H9 (cell line): ENCODE data around the gene RXYLT1. TPM values are rescaled to one million over a fixed set of nuclear protein-coding genes. Genes with fewer than 3 reads are reported as not detected.

ENCODE experiments used
- DNase-seq: peaks from one replicate; pipeline ENCODE4 v3.0.0-alpha.2; 2017
- H2AFZ ChIP-seq: one replicate; pipeline ENCODE4 v1.6.1; 2013; ENCODE audit warnings: mild to moderate bottlenecking, low read length, control low read depth, moderate library complexity
- H2AK5ac ChIP-seq: 2 replicates; pipeline ENCODE4 v1.6.1; 2013; ENCODE audit warnings: low read length, control low read depth, mixed read lengths; ENCODE audit not compliant: insufficient read length
- H2BK120ac ChIP-seq: one replicate; pipeline ENCODE4 v1.6.1; 2013; ENCODE audit warnings: low read depth, mild to moderate bottlenecking, low read length, control low read depth, inconsistent platforms; ENCODE audit not compliant: poor library complexity, severe bottlenecking
- H2BK12ac ChIP-seq: 2 replicates; pipeline ENCODE4 v1.6.1; 2013; ENCODE audit warnings: low read length, control low read depth, mixed read lengths, low read depth; ENCODE audit not compliant: insufficient read length
- H2BK15ac ChIP-seq: 2 replicates; pipeline ENCODE4 v1.6.1; 2013; ENCODE audit warnings: low read depth, low read length, control low read depth
- H2BK20ac ChIP-seq: one replicate; pipeline ENCODE4 v1.6.1; 2013; ENCODE audit warnings: low read depth, mild to moderate bottlenecking, low read length, control low read depth, inconsistent platforms; ENCODE audit not compliant: poor library complexity, severe bottlenecking
- H2BK5ac ChIP-seq: 2 replicates; pipeline ENCODE4 v1.6.1; 2013; ENCODE audit warnings: low read length, control low read depth, mixed read lengths; ENCODE audit not compliant: insufficient read length
- H3K14ac ChIP-seq: 2 replicates; pipeline ENCODE4 v1.6.1; 2013; ENCODE audit warnings: low read length, control low read depth; ENCODE audit not compliant: insufficient read depth
- H3K18ac ChIP-seq: 2 replicates; pipeline ENCODE4 v1.6.1; 2013; ENCODE audit warnings: low read depth, mild to moderate bottlenecking, mixed read lengths, low read length, control low read depth; ENCODE audit not compliant: insufficient read length
- H3K23ac ChIP-seq: 2 replicates; pipeline ENCODE4 v1.6.1; 2013; ENCODE audit warnings: low read length, control low read depth, mixed read lengths, low read depth; ENCODE audit not compliant: insufficient read length
- H3K23me2 ChIP-seq: 2 replicates; pipeline ENCODE4 v1.6.1; 2013; ENCODE audit warnings: low read depth, mild to moderate bottlenecking, mixed read lengths, low read length, control low read depth; ENCODE audit not compliant: insufficient read length, poor library complexity, severe bottlenecking
- H3K27ac ChIP-seq: 2 replicates; pipeline ENCODE4 v1.5.1; 2013; ENCODE audit warnings: low read length, control low read depth, mixed read lengths, low read depth; ENCODE audit not compliant: insufficient read length
- H3K27me3 ChIP-seq: 2 replicates; pipeline ENCODE4 v1.6.1; 2013; ENCODE audit warnings: low read length, control low read depth, inconsistent platforms; ENCODE audit not compliant: insufficient read depth
- H3K4ac ChIP-seq: 2 replicates; pipeline ENCODE4 v1.6.1; 2013; ENCODE audit warnings: low read depth, mild to moderate bottlenecking, control low read depth, inconsistent platforms, low read length, moderate library complexity
- H3K4me1 ChIP-seq: 2 replicates; pipeline ENCODE4 v1.6.1; 2013; ENCODE audit warnings: low read length, control low read depth, inconsistent platforms; ENCODE audit not compliant: insufficient read depth
- H3K4me2 ChIP-seq: 2 replicates; pipeline ENCODE4 v1.6.1; 2013; ENCODE audit warnings: low read length, control low read depth, mixed read lengths; ENCODE audit not compliant: insufficient read length, insufficient read depth
- H3K56ac ChIP-seq: 2 replicates; pipeline ENCODE4 v1.6.1; 2013; ENCODE audit warnings: low read depth, mild to moderate bottlenecking, mixed read lengths, low read length, control low read depth; ENCODE audit not compliant: insufficient read length
- H3K79me1 ChIP-seq: 2 replicates; pipeline ENCODE4 v1.6.1; 2013; ENCODE audit warnings: low read depth, mild to moderate bottlenecking, moderate library complexity, low read length, control low read depth, inconsistent platforms; ENCODE audit not compliant: insufficient read depth, poor library complexity, severe bottlenecking
- H3K79me2 ChIP-seq: 2 replicates; pipeline ENCODE4 v1.6.1; 2013; ENCODE audit warnings: low read length, control low read depth, inconsistent platforms; ENCODE audit not compliant: insufficient read depth
- H3K9ac ChIP-seq: 2 replicates; pipeline ENCODE4 v1.6.1; 2013; ENCODE audit warnings: low read length, control low read depth, mixed read lengths; ENCODE audit not compliant: insufficient read length; ENCODE audit errors: extremely low read depth
- H3K9me3 ChIP-seq: one replicate; pipeline ENCODE4 v1.6.1; 2013; ENCODE audit warnings: low read depth, low read length, inconsistent platforms; ENCODE audit not compliant: control insufficient read depth
- H3T11ph ChIP-seq: one replicate; pipeline ENCODE4 v1.6.1; 2013; ENCODE audit warnings: mild to moderate bottlenecking, low read length, control low read depth, inconsistent platforms
- H4K20me1 ChIP-seq: one replicate; pipeline ENCODE4 v1.6.1; 2013; ENCODE audit not compliant: control insufficient read depth, insufficient read length, insufficient read depth
- H4K5ac ChIP-seq: 2 replicates; pipeline ENCODE4 v1.6.1; 2013; ENCODE audit warnings: low read depth, mild to moderate bottlenecking, mixed read lengths, low read length, control low read depth; ENCODE audit not compliant: insufficient read length
- H4K8ac ChIP-seq: replicated peaks from 2 replicates; pipeline ENCODE4 v1.6.1; 2013; ENCODE audit warnings: low read length, control low read depth, mixed read lengths, low read depth; ENCODE audit not compliant: insufficient read length
- H4K91ac ChIP-seq: 2 replicates; pipeline ENCODE4 v1.6.1; 2013; ENCODE audit warnings: low read depth, mild to moderate bottlenecking, moderate library complexity, mixed read lengths, low read length, control low read depth; ENCODE audit not compliant: insufficient read length
- H3K27ac Mint-ChIP-seq, 3 experiments: 2 replicates in 2 of 3; 3 replicates in 1 of 3; pipeline ENCODE4 v1.8.0; 2020 to 2021; ENCODE audit warnings: mixed read lengths in 3 of 3, mild to moderate bottlenecking in 1 of 3, moderate library complexity in 1 of 3
- H3K27me3 Mint-ChIP-seq: 2 replicates; pipeline ENCODE4 v1.8.0; 2021; ENCODE audit warnings: low read depth, mild to moderate bottlenecking, moderate library complexity, mixed read lengths
- H3K36me3 Mint-ChIP-seq, 3 experiments: 2 replicates in 2 of 3; 3 replicates in 1 of 3; pipeline ENCODE4 v1.8.0; 2020 to 2021; ENCODE audit warnings: low read depth in 3 of 3, mixed read lengths in 3 of 3; ENCODE audit not compliant: insufficient read depth in 1 of 3
- H3K4me1 Mint-ChIP-seq, 2 experiments: 2 replicates each; pipeline ENCODE4 v1.8.0; 2020; ENCODE audit warnings: mixed read lengths in 2 of 2
- H3K4me3 Mint-ChIP-seq, 2 experiments: 2 replicates in 1 of 2; 3 replicates in 1 of 2; pipeline ENCODE4 v1.8.0; 2020 to 2021; ENCODE audit warnings: mild to moderate bottlenecking in 2 of 2, mixed read lengths in 2 of 2, moderate library complexity in 1 of 2
- H3K9me3 Mint-ChIP-seq, 2 experiments: 2 replicates in 1 of 2; 3 replicates in 1 of 2; pipeline ENCODE4 v1.8.0; 2020; ENCODE audit warnings: mild to moderate bottlenecking in 2 of 2, mixed read lengths in 2 of 2, moderate library complexity in 1 of 2
- WGBS: extraction: QIAGEN DNeasy Blood & Tissue Kit; methylation state at CpG from one replicate; pipeline ENCODE4 v1.1.7; 2013; ENCODE audit warnings: missing lambda C conversion rate, low lambda C conversion rate, mixed read lengths; ENCODE audit not compliant: insufficient read length; ENCODE audit errors: extremely low coverage; 5-methylcytosine and 5-hydroxymethylcytosine counted together
- total RNA-seq: library from RNA; stranded (reverse); gene quantifications from 2 replicates; pipeline ENCODE4 v1.2.1, GENCODE V29; 2021
- TF ChIP-seq, protein P1 (sequence below): fragments of 200-600 bp; sonication (generic); conservative IDR thresholded peaks from 3 replicates; pipeline ENCODE4 v1.8.0; 2021; ENCODE audit warnings: antibody characterized with exemption, mild to moderate bottlenecking

The RXYLT1 gene
- total RNA-seq, 1 experiment from 2014 or later: 10.1 TPM

- no peak overlapping the region for H3K4me3 Mint-ChIP-seq
- Histone ChIP-seq H4K20me1 (no peaks in the 10 kb centered on the region), H2AK5ac (no peak overlapping the region), H4K8ac (no peak overlapping the region), H3K79me2 (no peaks in the 10 kb centered on the region), H3K23ac (no peak overlapping the region), H3K23me2 (no peaks in the 10 kb centered on the region), H2BK15ac (no peak overlapping the region), H2AFZ (no peak overlapping the region), H3K4me1 (no peaks in the 10 kb centered on the region), H2BK20ac (no peak overlapping the region), H3K4me2 (no peak overlapping the region), H3K14ac (no peak overlapping the region), H3K4ac (no peak overlapping the region), H4K91ac (no peak overlapping the region), H3T11ph (no peak overlapping the region), H2BK12ac (no peak overlapping the region), H4K5ac (no peak overlapping the region), H3K9ac (no peak overlapping the region), H3K27ac (no peak overlapping the region), H3K79me1 (no peaks in the 10 kb centered on the region), H3K56ac (no peak overlapping the region), H3K27me3 (no peaks in the 10 kb centered on the region), H3K18ac (no peak overlapping the region), H2BK120ac (no peak overlapping the region), H3K9me3 (no peaks in the 10 kb centered on the region), H2BK5ac (no peak overlapping the region)
- no peak overlapping the region; a peak in 1 of 7 replicates for H3K27ac Mint-ChIP-seq
- no peaks in the 10 kb centered on the region for H3K27me3 Mint-ChIP-seq
- TF ChIP-seq, protein P1, sequence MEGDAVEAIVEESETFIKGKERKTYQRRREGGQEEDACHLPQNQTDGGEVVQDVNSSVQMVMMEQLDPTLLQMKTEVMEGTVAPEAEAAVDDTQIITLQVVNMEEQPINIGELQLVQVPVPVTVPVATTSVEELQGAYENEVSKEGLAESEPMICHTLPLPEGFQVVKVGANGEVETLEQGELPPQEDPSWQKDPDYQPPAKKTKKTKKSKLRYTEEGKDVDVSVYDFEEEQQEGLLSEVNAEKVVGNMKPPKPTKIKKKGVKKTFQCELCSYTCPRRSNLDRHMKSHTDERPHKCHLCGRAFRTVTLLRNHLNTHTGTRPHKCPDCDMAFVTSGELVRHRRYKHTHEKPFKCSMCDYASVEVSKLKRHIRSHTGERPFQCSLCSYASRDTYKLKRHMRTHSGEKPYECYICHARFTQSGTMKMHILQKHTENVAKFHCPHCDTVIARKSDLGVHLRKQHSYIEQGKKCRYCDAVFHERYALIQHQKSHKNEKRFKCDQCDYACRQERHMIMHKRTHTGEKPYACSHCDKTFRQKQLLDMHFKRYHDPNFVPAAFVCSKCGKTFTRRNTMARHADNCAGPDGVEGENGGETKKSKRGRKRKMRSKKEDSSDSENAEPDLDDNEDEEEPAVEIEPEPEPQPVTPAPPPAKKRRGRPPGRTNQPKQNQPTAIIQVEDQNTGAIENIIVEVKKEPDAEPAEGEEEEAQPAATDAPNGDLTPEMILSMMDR: no peak
- H3K9me3 Mint-ChIP-seq: no peaks in the 10 kb centered on the region
- DNase-seq: no peak
- H3K36me3 Mint-ChIP-seq: peaks cover 0 to 4% (median 3%) of the 10 kb centered on the region in 3 experiments; a peak in 1 of 7 replicates
- H3K4me1 Mint-ChIP-seq: peaks cover 0 to 5% of the 10 kb centered on the region in 2 experiments; a peak in 2 of 4 replicates
- no CpG with 5 or more reads among the region's 4 CpGs for WGBS
These were observed 29.9 kb downstream of the RXYLT1 start for GRCh38 chr12:63809566-63809965.
